Measurements from ENCODE around the gene TMEM79.

TMEM79 gene

GRCh38 chr1:156283521-156283920 is 604 bp upstream of the TMEM79 start:
- no peak for DNase-seq (ENCODE audit: low spot score)
- in situ Hi-C loops (cut with MboI; ENCODE audit: low pct_unique_long_range_greater_than_20kb, low sequenced_read_pairs, unreplicated experiment): no loop called here
- TF ChIP-seq CTCF (IDR thresholded peaks at IDR 0.05; ENCODE audit: extremely low read depth, insufficient read depth, missing control alignments): no peak

GRCh38 chr1:156284757-156285156 is 632 bp downstream of the TMEM79 start:
- in situ Hi-C loops (cut with MboI; ENCODE audit: low pct_unique_long_range_greater_than_20kb, low sequenced_read_pairs, unreplicated experiment): no loop called here
- DNase-seq (ENCODE audit: low spot score): no peak
- TF ChIP-seq CTCF (IDR thresholded peaks at IDR 0.05; ENCODE audit: extremely low read depth, insufficient read depth, missing control alignments): no peak

DNA sequence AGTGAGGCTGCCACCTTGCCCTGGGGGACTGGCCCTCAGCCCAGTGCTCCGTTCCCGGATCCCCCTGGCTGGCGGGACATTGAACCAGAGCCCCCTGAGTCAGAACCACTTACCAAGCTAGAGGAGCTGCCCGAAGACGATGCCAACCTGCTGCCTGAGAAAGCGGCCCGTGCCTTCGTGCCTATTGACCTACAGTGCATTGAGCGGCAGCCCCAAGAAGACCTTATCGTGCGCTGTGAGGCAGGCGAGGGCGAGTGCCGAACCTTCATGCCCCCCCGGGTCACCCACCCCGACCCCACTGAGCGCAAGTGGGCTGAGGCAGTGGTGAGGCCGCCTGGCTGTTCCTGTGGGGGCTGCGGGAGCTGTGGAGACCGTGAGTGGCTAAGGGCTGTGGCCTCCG is 1.3 kb downstream of the TMEM79 start:
- no peak for DNase-seq (ENCODE audit: low spot score)
- no peak for TF ChIP-seq CTCF (IDR thresholded peaks at IDR 0.05; ENCODE audit: extremely low read depth, insufficient read depth, missing control alignments)
- in situ Hi-C loops (cut with MboI; ENCODE audit: low pct_unique_long_range_greater_than_20kb, low sequenced_read_pairs, unreplicated experiment): no loop called here

GRCh38 chr1:156286061-156286460 is 1.9 kb downstream of the TMEM79 start:
- no peak for TF ChIP-seq CTCF (IDR thresholded peaks at IDR 0.05; ENCODE audit: extremely low read depth, insufficient read depth, missing control alignments)
- DNase-seq (ENCODE audit: low spot score): no peak
- in situ Hi-C loops (cut with MboI; ENCODE audit: low pct_unique_long_range_greater_than_20kb, low sequenced_read_pairs, unreplicated experiment): no loop called here

GRCh38 chr1:156289857-156290256 is 5.7 kb downstream of the TMEM79 start:
- DNase-seq (ENCODE audit: low spot score): no peak
- in situ Hi-C loops (cut with MboI; ENCODE audit: low pct_unique_long_range_greater_than_20kb, low sequenced_read_pairs, unreplicated experiment): no loop called here
- TF ChIP-seq CTCF (IDR thresholded peaks at IDR 0.05; ENCODE audit: extremely low read depth, insufficient read depth, missing control alignments): no peak

DNA sequence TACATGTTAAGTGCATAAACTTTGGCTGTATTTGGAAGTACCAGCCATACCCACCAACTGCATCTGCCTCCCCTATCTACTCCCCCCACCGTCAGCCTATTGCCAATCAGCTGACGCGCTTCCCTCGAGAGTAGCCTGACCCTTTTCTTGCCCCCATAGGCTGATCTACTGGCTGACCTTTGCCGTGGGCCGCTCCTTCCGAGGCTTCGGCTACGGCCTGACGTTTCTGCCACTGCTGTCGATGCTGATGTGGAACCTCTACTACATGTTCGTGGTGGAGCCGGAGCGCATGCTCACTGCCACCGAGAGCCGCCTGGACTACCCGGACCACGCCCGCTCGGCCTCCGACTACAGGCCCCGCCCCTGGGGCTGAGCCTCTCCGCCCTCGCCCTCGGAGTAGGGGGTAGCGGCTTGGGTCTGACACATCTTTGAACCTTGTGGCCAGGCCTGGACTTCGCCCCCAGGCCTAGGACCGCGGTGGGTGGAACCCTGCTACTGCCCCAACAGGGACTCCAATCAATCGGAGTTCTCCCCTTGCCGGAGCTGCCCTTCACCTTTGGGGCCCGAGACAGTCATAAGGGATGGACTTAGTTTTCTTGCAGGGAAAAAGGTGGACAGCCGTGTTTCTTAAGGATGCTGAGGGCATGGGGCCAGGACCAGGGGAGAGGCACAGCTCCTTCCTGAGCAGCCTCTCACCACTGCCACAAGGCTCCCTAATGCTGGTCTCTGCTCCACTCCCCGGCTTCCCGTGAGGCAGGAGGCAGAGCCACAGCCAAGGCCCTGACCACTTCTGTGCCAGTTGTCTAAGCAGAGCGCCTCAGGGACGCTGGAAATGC is 7.3 kb downstream of the TMEM79 start:
- no peak for TF ChIP-seq CTCF (IDR thresholded peaks at IDR 0.05; ENCODE audit: extremely low read depth, insufficient read depth, missing control alignments)
- DNase-seq (ENCODE audit: low spot score): peak; percentile 68
- in situ Hi-C loops (cut with MboI; ENCODE audit: low pct_unique_long_range_greater_than_20kb, low sequenced_read_pairs, unreplicated experiment): no loop called here
